HG03097 (cell line): ENCODE results near the gene L3MBTL1.
A peak's percentile ranks its signal among the peaks of the same experiment; 100 is the strongest.
"Not testable (repeated sequence)": the region's sequence is repeated elsewhere in the genome, so short reads cannot be mapped to it uniquely, and the experiment has no call there.

Experiments used
- ATAC-seq: cut with Tn5 transposase; IDR thresholded peaks from one replicate; pipeline ENCODE4 v1.9.1; 2021; ENCODE audit not compliant: unreplicated experiment, low FRiP score

The L3MBTL1 gene

GRCh38 chr20:43502021-43502420, 5.5 kb upstream of the L3MBTL1 start:
- ATAC-seq: not testable (repeated sequence)

GRCh38 chr20:43506238-43506637, 1.3 kb upstream of the L3MBTL1 start:
- no peak for ATAC-seq

- no peak for ATAC-seq
Measured at GRCh38 chr20:43508106-43508505, 609 bp downstream of the L3MBTL1 start.

- ATAC-seq: no peak
Measured at GRCh38 chr20:43508604-43509040, 1.1 kb downstream of the L3MBTL1 start.

- ATAC-seq: no peak
Measured at GRCh38 chr20:43511879-43512278, 4.4 kb downstream of the L3MBTL1 start.

GRCh38 chr20:43513372-43513930, 6.0 kb downstream of the L3MBTL1 start:
- ATAC-seq: no peak

- peak; percentile 84 for ATAC-seq
Measured at GRCh38 chr20:43513931-43514647, 6.6 kb downstream of the L3MBTL1 start.

- ATAC-seq: peak; percentile 16
Measured at GRCh38 chr20:43514648-43514999, 7.1 kb downstream of the L3MBTL1 start.

GRCh38 chr20:43515628-43516027, 8.1 kb downstream of the L3MBTL1 start:
- no peak for ATAC-seq

GRCh38 chr20:43516251-43516824, 8.8 kb downstream of the L3MBTL1 start:
- no peak for ATAC-seq

- ATAC-seq: no peak
Measured at GRCh38 chr20:43520074-43520630, 12.7 kb downstream of the L3MBTL1 start.

- no peak for ATAC-seq
Measured at GRCh38 chr20:43525021-43525420, 17.5 kb downstream of the L3MBTL1 start.

GRCh38 chr20:43528258-43528875, 20.9 kb downstream of the L3MBTL1 start:
- no peak for ATAC-seq

- no peak for ATAC-seq
Measured at GRCh38 chr20:43529051-43529450, 21.6 kb downstream of the L3MBTL1 start.

GRCh38 chr20:43529457-43530153, 22.1 kb downstream of the L3MBTL1 start:
- no peak for ATAC-seq

GRCh38 chr20:43530321-43531090, 23.0 kb downstream of the L3MBTL1 start:
- ATAC-seq: no peak

- no peak for ATAC-seq
Measured at GRCh38 chr20:43531091-43531443, 23.6 kb downstream of the L3MBTL1 start.

- ATAC-seq: no peak
Measured at GRCh38 chr20:43532416-43533055, 25.0 kb downstream of the L3MBTL1 start.

GRCh38 chr20:43533060-43533459, 25.6 kb downstream of the L3MBTL1 start:
- ATAC-seq: no peak

- no peak for ATAC-seq
Measured at GRCh38 chr20:43534016-43534415, 26.5 kb downstream of the L3MBTL1 start.
